Measurements from ENCODE around the gene ZNF107. TPM values are rescaled to one million over a fixed set of nuclear protein-coding genes. Genes with fewer than 3 reads are reported as not detected.

The ZNF107 gene
- total and polyA plus RNA-seq, 2 of the 4 experiments (the other 2 are of a cell fraction) = 2.0 to 2.5 TPM

GRCh38 chr7:64688988-64689387 is 23.1 kb downstream of the ZNF107 start:
- peaks cover 3% of the 10 kb centered on the region; the same call in 1 of the 2 replicates for H3K9me3 ChIP-seq (ENCODE audit: control insufficient read depth, insufficient read depth, low read length)
- dilution Hi-C loops (cut with HindIII; ENCODE audit: low sequenced_read_pairs, unreplicated experiment) = no loop called here
- no CpG with 5 or more reads among the region's 2 CpGs for WGBS, 2 experiments (ENCODE audit: extremely low coverage in 2 of 2, insufficient read length in 1 of 2)

More at GRCh38 chr7:64688988-64689387, 23.1 kb downstream of the ZNF107 start:
- H3K23ac ChIP-seq (ENCODE audit: low read depth, low read length) = no peak overlapping the region
- no peak for DNase-seq
- no peak overlapping the region for H3K18ac ChIP-seq (ENCODE audit: low read depth, low read length)
- H3K4me1 ChIP-seq (ENCODE audit: control insufficient read depth, insufficient read depth, low read length) = no peaks in the 10 kb centered on the region
- no peak overlapping the region for H2AFZ ChIP-seq (replicated peaks; ENCODE audit: low read length, poor library complexity)
- H3K27ac ChIP-seq (ENCODE audit: insufficient read depth, low read length) = no peak overlapping the region
- H2AK5ac ChIP-seq (ENCODE audit: low read depth, low read length) = no peak overlapping the region
- no peak overlapping the region for H2BK5ac ChIP-seq (ENCODE audit: low read depth, low read length, poor library complexity, severe bottlenecking)
- no peak overlapping the region for H2BK15ac ChIP-seq (ENCODE audit: low read depth, low read length)
- no peak overlapping the region for H2AK9ac ChIP-seq (replicated peaks; ENCODE audit: low read depth, low read length, poor library complexity)
- no peak overlapping the region for H3K56ac ChIP-seq (ENCODE audit: extremely low read depth, insufficient read depth, low read length)
- no peak overlapping the region for H3K14ac ChIP-seq (replicated peaks; ENCODE audit: low read depth, low read length)
- H3K79me1 ChIP-seq (ENCODE audit: low read depth in 1 of 2, low read length in 2 of 2) = peaks cover 0 to 15% of the 10 kb centered on the region in 2 experiments; a peak in 3 of 4 replicates
- BruUV-seq (replicated peaks) = no TSS peak
- no peak overlapping the region for H4K5ac ChIP-seq (ENCODE audit: low read depth, low read length)
- no peak overlapping the region for H3K4me2 ChIP-seq (ENCODE audit: low read depth, low read length)
- no peak overlapping the region for H4K8ac ChIP-seq (ENCODE audit: low read depth in 2 of 2, low read length in 2 of 2)
- no peak overlapping the region for H4K91ac ChIP-seq (ENCODE audit: insufficient read depth, low read depth, low read length)
- H3K9ac ChIP-seq (ENCODE audit: low read depth, low read length) = no peak overlapping the region
- CTCF ChIA-PET = interaction anchor here (0.5 kb wide), 1 partner anchor 1156 kb away, joined by 9 read pairs; no protein-coding TSS in a partner anchor
- POLR2A ChIA-PET (ENCODE audit: unreplicated experiment) = interaction anchor here (0.7 kb wide), 1 partner anchor 172 kb away, joined by 5 read pairs; no protein-coding TSS in a partner anchor
- H2BK20ac ChIP-seq (ENCODE audit: low read depth, low read length) = no peak overlapping the region
- H2BK120ac ChIP-seq (ENCODE audit: low read depth, low read length) = no peak overlapping the region
- H3K36me3 ChIP-seq (ENCODE audit: control insufficient read depth, insufficient read depth, low read length) = peaks cover 31% of the 10 kb centered on the region
- in situ Hi-C loops (cut with MboI; ENCODE audit: low sequenced_read_pairs) = no loop called here
- TF ChIP-seq MXI1 (IDR thresholded peaks at IDR 0.05; ENCODE audit: borderline replicate concordance, low read depth, low read length) (no peak), ELK1 (IDR thresholded peaks at IDR 0.05; ENCODE audit: borderline replicate concordance, low read depth, low read length) (no peak), CEBPB (IDR thresholded peaks at IDR 0.05; ENCODE audit: low read depth, low read length) (no peak), RAD21 (IDR thresholded peaks at IDR 0.05; ENCODE audit: low read length) (no peak), CTCF (conservative IDR thresholded peaks at IDR 0.05; ENCODE audit: low read depth, low read length) (no peak)
- H3K4me3 ChIP-seq (ENCODE audit: insufficient read depth, low read depth, low read length) = no peak overlapping the region
- no peaks in the 10 kb centered on the region; the same call in 1 of the 2 replicates for H4K20me1 ChIP-seq (ENCODE audit: insufficient read depth, low read length)
- H3K27me3 ChIP-seq (ENCODE audit: control insufficient read depth, insufficient read depth, low read length) = no peaks in the 10 kb centered on the region
- H3K4ac ChIP-seq (ENCODE audit: low read depth, low read length) = no peak overlapping the region
- no peak for ATAC-seq (ENCODE audit: low read depth)
- no peaks in the 10 kb centered on the region for H3K9me1 ChIP-seq (ENCODE audit: insufficient read depth, low read length)
- intact Hi-C loops (cut with micrococcal nuclease) = no loop called here
